HG03159 (cell line): ENCODE data around the gene KRTAP22-1.

Experiments used
- ATAC-seq: cut with Tn5 transposase; IDR thresholded peaks from one replicate; pipeline ENCODE4 v1.9.1; 2021; ENCODE audit warnings: mild to moderate bottlenecking, moderate library complexity; ENCODE audit not compliant: unreplicated experiment

Gene KRTAP22-1

DNA sequence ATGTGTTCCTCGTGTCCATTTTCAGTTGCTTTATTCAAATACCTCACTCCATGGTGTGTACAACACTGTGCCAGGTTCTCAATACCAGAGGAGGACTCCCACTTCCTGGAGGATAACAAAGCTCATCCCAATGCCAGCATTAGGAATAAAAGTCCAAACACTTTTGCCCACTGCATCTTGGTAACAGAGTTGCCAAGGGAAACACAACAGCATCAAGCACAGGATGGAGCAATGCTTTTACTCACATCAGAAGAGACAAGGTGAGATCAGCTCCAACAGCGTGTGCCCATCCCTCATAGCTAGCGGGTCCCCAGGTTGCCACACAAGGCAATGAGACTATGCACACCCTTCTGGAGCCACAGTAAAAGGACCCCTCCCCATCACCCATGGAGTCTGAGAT lies 22.5 kb downstream of the KRTAP22-1 start:
- ATAC-seq = no peak

DNA sequence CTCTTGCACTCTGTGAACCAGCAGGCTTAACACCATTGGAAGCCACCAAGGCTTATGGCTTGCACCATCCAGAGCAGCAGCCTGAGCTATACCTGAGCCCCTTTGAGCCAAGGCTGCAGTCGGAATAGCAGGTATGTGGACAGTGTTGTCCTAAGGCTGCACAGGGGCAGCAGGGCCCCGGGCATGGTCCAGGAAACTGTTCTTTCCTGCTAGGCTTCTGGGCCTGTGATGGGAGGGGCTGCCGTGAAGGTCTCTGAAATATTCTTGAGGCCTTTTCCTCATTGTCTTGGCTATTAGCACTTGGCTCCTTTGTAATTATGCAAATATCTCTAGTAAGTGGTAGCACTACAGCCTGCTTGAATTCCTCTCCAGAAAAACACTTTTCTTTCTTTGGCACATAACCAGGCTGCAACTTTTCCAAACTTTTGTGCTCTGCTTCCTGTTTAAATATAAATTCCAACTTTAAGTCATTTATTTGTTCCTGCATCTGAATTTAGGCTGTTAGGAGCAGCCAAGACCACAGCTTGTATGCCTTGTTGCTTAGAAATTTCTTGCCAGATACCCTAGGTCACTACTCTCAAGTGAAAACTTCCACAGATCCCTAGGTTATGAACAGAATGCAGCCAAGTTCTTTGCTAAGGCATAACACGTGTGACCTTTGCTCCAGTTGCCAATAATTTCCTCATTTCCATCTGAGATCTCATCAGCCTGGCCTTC lies 24.7 kb downstream of the KRTAP22-1 start:
- no peak for ATAC-seq

DNA sequence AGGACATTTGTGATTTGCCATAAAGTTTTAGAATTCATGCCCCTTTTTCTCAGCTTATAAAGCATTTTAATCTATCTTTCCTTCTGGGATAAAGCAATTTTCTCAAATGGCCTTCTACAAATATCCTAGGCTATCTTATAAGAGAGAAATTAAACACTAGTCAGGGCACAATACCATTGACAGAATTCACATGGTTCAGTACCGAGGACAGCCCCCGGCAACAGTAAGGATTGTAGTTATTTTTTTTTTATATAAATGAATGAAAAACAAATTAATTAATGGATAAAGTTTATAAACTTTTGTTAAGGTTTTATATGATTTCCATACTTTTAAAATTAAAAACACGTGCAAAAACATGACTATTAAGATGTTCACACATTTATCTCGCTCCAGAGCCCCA lies 27.2 kb downstream of the KRTAP22-1 start:
- ATAC-seq = no peak

DNA sequence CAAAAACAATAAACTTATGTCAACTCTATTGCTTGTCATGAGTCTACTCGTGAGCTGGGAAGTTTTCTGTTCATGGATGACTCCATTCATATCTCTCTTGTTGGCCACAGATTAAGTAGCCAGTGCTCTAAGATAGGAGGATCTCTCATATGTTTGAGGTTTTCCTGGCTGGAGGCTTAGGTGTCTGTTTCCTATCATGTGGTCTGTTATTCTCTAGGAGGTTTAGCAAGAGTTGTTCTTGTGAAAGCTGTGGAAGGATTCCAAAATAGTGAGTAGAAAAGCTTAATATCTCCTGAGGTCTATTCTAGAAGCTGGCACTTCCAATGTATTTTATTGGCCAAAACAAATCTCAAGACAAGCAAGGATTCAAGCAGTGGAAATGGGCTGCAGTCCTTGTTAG lies 28.3 kb downstream of the KRTAP22-1 start:
- no peak for ATAC-seq

DNA sequence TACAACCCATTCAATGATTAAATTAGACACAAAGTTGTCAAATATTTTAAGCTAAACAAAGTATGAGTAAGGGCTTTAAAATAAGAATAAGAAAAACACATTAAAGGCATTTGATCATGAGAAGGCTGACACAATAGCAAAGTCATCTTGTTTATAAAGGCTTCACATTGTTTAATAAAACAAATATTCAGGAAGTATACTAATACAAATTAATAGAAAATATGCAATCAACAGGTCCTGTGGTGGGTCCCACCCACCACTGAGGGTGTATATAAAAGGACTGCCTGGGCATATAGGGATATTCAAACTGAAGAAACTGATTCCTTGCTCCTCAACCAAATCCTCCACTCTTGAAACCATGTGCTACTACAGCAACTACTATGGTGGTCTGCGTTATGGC lies 34.0 kb downstream of the KRTAP22-1 start, which contains the start of gene KRTAP20-2:
TSS of gene KRTAP20-2 (plus strand) at position 301 of the 400 bp plus-strand sequence. CDS start at position 359, 58 bp downstream.
- ATAC-seq = no peak

GRCh38 chr21:30638686-30639085 lies 37.8 kb downstream of the KRTAP22-1 start:
- ATAC-seq = no peak

- ATAC-seq = no peak
These were observed 41.7 kb downstream of the KRTAP22-1 start, which contains the start of gene KRTAP20-3 for GRCh38 chr21:30642564-30642963. KRTAP20-3 (plus strand) TSS chr21:30642864.

- ATAC-seq = no peak
These were observed 46.1 kb downstream of the KRTAP22-1 start for GRCh38 chr21:30646904-30647414.
